SK-N-SH (cell line): ENCODE measurements around the gene PLEKHM3. TPM values are rescaled to one million over a fixed set of nuclear protein-coding genes. Genes with fewer than 3 reads are reported as not detected.

Source experiments
- CTCF ChIA-PET: fragments of 300-600, 350-600 bp; formaldehyde crosslinking; extraction: SDS; loops from one replicate; lab custom pipeline; 2021; lab: Yijun Ruan, JAX
- POLR2A ChIA-PET: fragments of 350-600 bp; sonication (Branson Sonifier 250); formaldehyde crosslinking; extraction: SDS; loops from one replicate; lab custom pipeline; 2020; ENCODE audit warnings: antibody characterized with exemption, inconsistent platforms; lab: Yijun Ruan, JAX
- DNase-seq: peaks from one replicate; pipeline ENCODE4 v3.0.0; 2012
- H2AFZ ChIP-seq: fragments of 200-600 bp; sonication (generic); 2 replicates; pipeline ENCODE4 v1.8.1; 2016; ENCODE audit warnings: antibody characterized with exemption, mild to moderate bottlenecking, low read depth
- H3F3A ChIP-seq: fragments of 200-600 bp; sonication (generic); replicated peaks from 2 replicates; pipeline ENCODE3; 2016; ENCODE audit warnings: antibody characterized with exemption, mild to moderate bottlenecking; ENCODE audit not compliant: insufficient read depth
- H3K27ac ChIP-seq, 2 experiments: fragments of 200-500 bp in 1 of 2; fragments of 200-600 bp in 1 of 2; sonication (Bioruptor generic) in 1 of 2; sonication (generic), shearing (Covaris generic) in 1 of 2; 2 replicates each; pipeline versions ENCODE4 v1.5.1 to v1.6.1; 2014 to 2016; ENCODE audit warnings: low read depth in 2 of 2, inconsistent platforms in 1 of 2, low read length in 1 of 2, mild to moderate bottlenecking in 1 of 2, mixed read lengths in 1 of 2
- H3K27me3 ChIP-seq: fragments of 200-600 bp; sonication (generic), shearing (Covaris generic); 2 replicates; pipeline ENCODE4 v1.6.1; 2016; ENCODE audit warnings: mixed run types; ENCODE audit not compliant: insufficient read depth
- H3K36me3 ChIP-seq, 2 experiments: fragments of 200-500 bp in 1 of 2; fragments of 200-600 bp in 1 of 2; sonication (Bioruptor generic) in 1 of 2; sonication (generic) in 1 of 2; replicated peaks in 1 of 2; 2 replicates each; pipeline versions ENCODE3 to v1.5.1; 2014 to 2016; ENCODE audit warnings: low read length in 1 of 2, mild to moderate bottlenecking in 1 of 2; ENCODE audit not compliant: insufficient read depth in 2 of 2, control insufficient read depth in 1 of 2
- H3K4me1 ChIP-seq, 2 experiments: fragments of 200-500 bp in 1 of 2; fragments of 200-600 bp in 1 of 2; sonication (Bioruptor generic) in 1 of 2; sonication (generic), shearing (Covaris generic) in 1 of 2; 2 replicates each; pipeline versions ENCODE4 v1.5.1 to v1.6.1; 2014 to 2016; ENCODE audit warnings: low read depth in 1 of 2, low read length in 1 of 2, mixed run types in 1 of 2; ENCODE audit not compliant: insufficient read depth in 2 of 2, control insufficient read depth in 1 of 2
- H3K4me2 ChIP-seq: fragments of 200-600 bp; sonication (generic), shearing (Covaris generic); 2 replicates; pipeline ENCODE4 v1.6.1; 2017; ENCODE audit warnings: mixed run types
- H3K4me3 ChIP-seq, 2 experiments: fragments of 200-500 bp in 1 of 2; fragments of 200-600 bp in 1 of 2; sonication (Bioruptor generic) in 1 of 2; sonication (generic), shearing (Covaris generic) in 1 of 2; 2 replicates each; pipeline versions ENCODE4 v1.5.1 to v1.8.1; 2014 to 2016; ENCODE audit warnings: low read depth in 2 of 2, inconsistent platforms in 1 of 2, low read length in 1 of 2, mild to moderate bottlenecking in 1 of 2, mixed read lengths in 1 of 2, moderate library complexity in 1 of 2
- H3K79me2 ChIP-seq: fragments of 200-600 bp; sonication (generic); 2 replicates; pipeline ENCODE4 v1.8.1; 2017; ENCODE audit warnings: mild to moderate bottlenecking; ENCODE audit not compliant: insufficient read depth
- H3K9ac ChIP-seq: fragments of 200-600 bp; sonication (generic); 2 replicates; pipeline ENCODE4 v1.6.1; 2017; ENCODE audit warnings: mixed run types
- H3K9me2 ChIP-seq: fragments of 200-600 bp; sonication (generic); 2 replicates; pipeline ENCODE4 v1.6.1; 2017; ENCODE audit warnings: mixed run types
- H3K9me3 ChIP-seq: fragments of 200-600 bp; sonication (generic); 2 replicates; pipeline ENCODE4 v1.6.1; 2017; ENCODE audit warnings: mixed run types, mild to moderate bottlenecking, moderate library complexity
- H4K20me1 ChIP-seq: fragments of 200-600 bp; sonication (generic); 2 replicates; pipeline ENCODE4 v1.6.1; 2017; ENCODE audit warnings: mild to moderate bottlenecking, mixed run types; ENCODE audit not compliant: insufficient read depth
- EP300 ChIP-seq, 2 experiments: IDR thresholded peaks; 2 replicates each; pipeline versions ENCODE4 v1.4.0 to v1.6.1; 2012; ENCODE audit warnings: borderline replicate concordance in 1 of 2, low read depth in 1 of 2, low read length in 1 of 2
- EZH2phosphoT487 ChIP-seq: fragments of 200-600 bp; sonication (generic); IDR thresholded peaks from 2 replicates; pipeline ENCODE4 v1.6.1; 2017; ENCODE audit warnings: low read depth, mixed run types, mild to moderate bottlenecking, antibody characterized with exemption, moderate library complexity, borderline replicate concordance
- GABPA ChIP-seq: IDR thresholded peaks from 2 replicates; pipeline ENCODE4 v1.4.0; 2012; ENCODE audit warnings: low read depth, mild to moderate bottlenecking
- MEF2A ChIP-seq: IDR thresholded peaks from 2 replicates; pipeline ENCODE4 v1.4.0; 2012; ENCODE audit warnings: low read depth, borderline replicate concordance
- POLR2AphosphoS5 ChIP-seq: IDR thresholded peaks from 2 replicates; pipeline ENCODE4 v1.6.1; 2012; ENCODE audit warnings: low read depth, low read length
- RAD21 ChIP-seq: IDR thresholded peaks from 2 replicates; pipeline ENCODE4 v1.6.1; 2012; ENCODE audit warnings: mild to moderate bottlenecking, low read length
- RCOR1 ChIP-seq: fragments of 150-350 bp; IDR thresholded peaks from 2 replicates; pipeline ENCODE4 v1.6.1; 2017; ENCODE audit warnings: antibody characterized with exemption, low read length
- RFX5 ChIP-seq: IDR thresholded peaks from 2 replicates; pipeline ENCODE4 v1.6.1; 2012; ENCODE audit warnings: mild to moderate bottlenecking, improper control_type of control experiment, low read length
- RXRA ChIP-seq: IDR thresholded peaks from 2 replicates; pipeline ENCODE4 v1.4.0; 2012; ENCODE audit warnings: low read depth, mild to moderate bottlenecking, borderline replicate concordance
- SIN3A ChIP-seq: IDR thresholded peaks from 2 replicates; pipeline ENCODE4 v1.6.1; 2012; ENCODE audit warnings: low read depth, mild to moderate bottlenecking, low read length, moderate library complexity, borderline replicate concordance
- SMC3 ChIP-seq: IDR thresholded peaks from 2 replicates; pipeline ENCODE4 v1.6.1; 2012; ENCODE audit warnings: low read depth, low read length, improper control_type of control experiment
- TCF12 ChIP-seq: IDR thresholded peaks from 2 replicates; pipeline ENCODE4 v1.4.0; 2012
- YY1 ChIP-seq: IDR thresholded peaks from 2 replicates; pipeline ENCODE4 v1.4.0; 2012; ENCODE audit warnings: low read depth, mild to moderate bottlenecking
- WGBS: methylation state at CpG from one replicate; pipeline ENCODE4 v1.1.6; 2017; ENCODE audit warnings: low lambda C conversion rate; 5-methylcytosine and 5-hydroxymethylcytosine counted together
- polyA plus RNA-seq, 3 experiments: library from polyadenylated mRNA; depleted of rRNA; stranded (reverse); fragments of >200 nt; gene quantifications; 2 replicates each; pipeline ENCODE4 v1.2.3, GENCODE V29; 2012
- TF ChIP-seq, protein P1 (sequence below): fragments of 200-600 bp; sonication (generic); IDR thresholded peaks from 2 replicates; pipeline ENCODE4 v1.6.1; 2017; ENCODE audit warnings: antibody characterized with exemption, mild to moderate bottlenecking, moderate library complexity
- TF ChIP-seq, protein P2 (sequence below): IDR thresholded peaks from 2 replicates; pipeline ENCODE4 v1.6.1; 2012; ENCODE audit warnings: mild to moderate bottlenecking, low read depth, low read length, moderate library complexity
- TF ChIP-seq, protein P3 (sequence below): IDR thresholded peaks from 2 replicates; pipeline ENCODE4 v1.4.0; 2012; ENCODE audit warnings: low read depth, borderline replicate concordance

Gene PLEKHM3
- polyA plus RNA-seq, 1 of the 3 experiments (the other 2 are of a cell fraction), result 1.9 TPM

DNA sequence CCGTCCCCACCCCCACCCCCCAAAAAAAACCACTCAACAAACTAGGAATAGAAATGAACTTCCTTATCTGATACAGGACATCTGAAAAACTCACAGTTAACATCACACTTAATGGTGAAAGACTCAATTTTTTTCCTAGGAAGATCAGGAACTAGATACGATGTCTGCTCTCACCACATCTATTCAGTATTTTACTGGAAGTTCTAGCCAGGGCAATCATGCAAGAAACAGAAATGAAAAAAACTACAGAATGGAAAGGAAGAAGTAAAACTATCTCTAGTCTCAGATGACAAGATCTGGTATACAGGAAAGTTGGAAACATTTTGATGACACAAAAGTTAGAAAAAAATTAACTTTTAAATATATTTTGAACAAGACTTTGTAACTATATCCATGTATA is 141.2 kb downstream of the PLEKHM3 start:
- CTCF ChIA-PET, result interaction anchor here (1.9 kb wide), 1 partner anchor 12 kb away, joined by 6 read pairs; no protein-coding TSS in a partner anchor
- no peak overlapping the region for H3K4me3 ChIP-seq
- peaks cover 4% of the 10 kb centered on the region for H3F3A ChIP-seq
- no peak overlapping the region for H3K4me2 ChIP-seq
- H3K36me3 ChIP-seq, result peaks cover 0 to 3% of the 10 kb centered on the region in 2 experiments
- H4K20me1 ChIP-seq, result no peaks in the 10 kb centered on the region
- no peaks in the 10 kb centered on the region for H3K27me3 ChIP-seq
- 77% methylated on average over 2 of the region's 2 CpGs for WGBS
- H3K9me3 ChIP-seq, result no peaks in the 10 kb centered on the region
- H3K9ac ChIP-seq, result no peak overlapping the region
- H3K79me2 ChIP-seq, result no peaks in the 10 kb centered on the region
- no peak for DNase-seq
- H3K27ac ChIP-seq, result no peak overlapping the region
- TF ChIP-seq EP300 (IDR thresholded peaks at IDR 0.05; ENCODE audit: borderline replicate concordance in 1 of 2, low read depth in 1 of 2, low read length in 1 of 2), result no peak
- TF ChIP-seq EZH2phosphoT487, result no peak
- no peak for TF ChIP-seq SMC3
- no peak for TF ChIP-seq YY1
- no peak for TF ChIP-seq RAD21
- no peaks in the 10 kb centered on the region for H3K9me2 ChIP-seq
- no peak overlapping the region for H2AFZ ChIP-seq
- H3K4me1 ChIP-seq, result peaks cover 0 to 5% of the 10 kb centered on the region in 2 experiments; a peak in 3 of 4 replicates
- POLR2A ChIA-PET, result no interaction called here

DNA sequence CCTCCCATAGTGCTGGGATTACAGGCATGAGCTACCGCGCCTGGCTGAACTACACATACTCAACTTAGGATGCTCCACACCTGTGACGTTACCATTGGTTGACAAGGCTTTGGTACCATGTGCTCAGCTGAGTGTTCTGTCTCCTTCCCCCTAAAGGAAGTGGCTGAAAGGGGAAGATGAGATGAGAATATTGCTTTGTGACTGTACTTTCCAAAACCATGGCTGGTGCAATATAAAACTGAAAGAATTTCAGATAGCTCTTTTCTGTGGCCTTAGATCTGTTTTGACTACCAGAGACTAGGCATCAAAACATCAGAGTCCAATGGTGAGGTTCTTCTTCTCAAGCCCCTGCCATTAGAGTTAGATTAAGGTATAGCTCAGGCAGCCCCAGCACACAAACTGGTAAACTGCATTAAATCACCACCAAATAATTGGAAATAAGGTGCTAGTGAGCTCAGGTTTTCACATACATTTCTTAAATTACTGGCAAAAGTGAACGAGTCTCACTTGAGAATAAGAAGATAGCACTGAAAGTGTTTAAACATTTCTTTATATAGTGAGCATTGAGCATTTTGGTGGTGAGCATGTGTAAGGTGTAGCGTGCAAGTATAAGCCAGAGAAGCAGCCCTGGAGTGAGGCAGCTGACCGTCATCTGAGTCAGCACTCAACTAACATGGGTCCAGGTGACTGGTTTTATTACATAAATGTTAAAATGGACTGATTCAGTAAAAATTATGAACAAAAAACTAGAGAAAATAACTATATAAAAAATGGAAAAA is 142.1 kb downstream of the PLEKHM3 start:
- no peak for DNase-seq
- POLR2A ChIA-PET, result no interaction called here
- no peak overlapping the region for H3K4me3 ChIP-seq
- no peaks in the 10 kb centered on the region for H4K20me1 ChIP-seq
- CTCF ChIA-PET, result interaction anchor here (1.0 to 1.9 kb wide), 2 partner anchors 10 to 13 kb away, joined by 4 to 6 read pairs; no protein-coding TSS in a partner anchor
- H3K9ac ChIP-seq, result no peak overlapping the region
- H3K4me1 ChIP-seq, result peaks cover 0 to 8% of the 10 kb centered on the region in 2 experiments; a peak in 3 of 4 replicates
- no peaks in the 10 kb centered on the region for H3K9me2 ChIP-seq
- TF ChIP-seq TCF12, result no peak
- no peak for TF ChIP-seq SIN3A
- TF ChIP-seq EP300 (IDR thresholded peaks at IDR 0.05; ENCODE audit: borderline replicate concordance in 1 of 2, low read depth in 1 of 2, low read length in 1 of 2), result no peak
- TF ChIP-seq RCOR1, result no peak
- TF ChIP-seq, protein P1, sequence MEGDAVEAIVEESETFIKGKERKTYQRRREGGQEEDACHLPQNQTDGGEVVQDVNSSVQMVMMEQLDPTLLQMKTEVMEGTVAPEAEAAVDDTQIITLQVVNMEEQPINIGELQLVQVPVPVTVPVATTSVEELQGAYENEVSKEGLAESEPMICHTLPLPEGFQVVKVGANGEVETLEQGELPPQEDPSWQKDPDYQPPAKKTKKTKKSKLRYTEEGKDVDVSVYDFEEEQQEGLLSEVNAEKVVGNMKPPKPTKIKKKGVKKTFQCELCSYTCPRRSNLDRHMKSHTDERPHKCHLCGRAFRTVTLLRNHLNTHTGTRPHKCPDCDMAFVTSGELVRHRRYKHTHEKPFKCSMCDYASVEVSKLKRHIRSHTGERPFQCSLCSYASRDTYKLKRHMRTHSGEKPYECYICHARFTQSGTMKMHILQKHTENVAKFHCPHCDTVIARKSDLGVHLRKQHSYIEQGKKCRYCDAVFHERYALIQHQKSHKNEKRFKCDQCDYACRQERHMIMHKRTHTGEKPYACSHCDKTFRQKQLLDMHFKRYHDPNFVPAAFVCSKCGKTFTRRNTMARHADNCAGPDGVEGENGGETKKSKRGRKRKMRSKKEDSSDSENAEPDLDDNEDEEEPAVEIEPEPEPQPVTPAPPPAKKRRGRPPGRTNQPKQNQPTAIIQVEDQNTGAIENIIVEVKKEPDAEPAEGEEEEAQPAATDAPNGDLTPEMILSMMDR, result no peak
- TF ChIP-seq MEF2A, result no peak
- TF ChIP-seq RFX5, result no peak
- TF ChIP-seq RXRA, result no peak
- TF ChIP-seq GABPA, result no peak
- TF ChIP-seq, protein P2, sequence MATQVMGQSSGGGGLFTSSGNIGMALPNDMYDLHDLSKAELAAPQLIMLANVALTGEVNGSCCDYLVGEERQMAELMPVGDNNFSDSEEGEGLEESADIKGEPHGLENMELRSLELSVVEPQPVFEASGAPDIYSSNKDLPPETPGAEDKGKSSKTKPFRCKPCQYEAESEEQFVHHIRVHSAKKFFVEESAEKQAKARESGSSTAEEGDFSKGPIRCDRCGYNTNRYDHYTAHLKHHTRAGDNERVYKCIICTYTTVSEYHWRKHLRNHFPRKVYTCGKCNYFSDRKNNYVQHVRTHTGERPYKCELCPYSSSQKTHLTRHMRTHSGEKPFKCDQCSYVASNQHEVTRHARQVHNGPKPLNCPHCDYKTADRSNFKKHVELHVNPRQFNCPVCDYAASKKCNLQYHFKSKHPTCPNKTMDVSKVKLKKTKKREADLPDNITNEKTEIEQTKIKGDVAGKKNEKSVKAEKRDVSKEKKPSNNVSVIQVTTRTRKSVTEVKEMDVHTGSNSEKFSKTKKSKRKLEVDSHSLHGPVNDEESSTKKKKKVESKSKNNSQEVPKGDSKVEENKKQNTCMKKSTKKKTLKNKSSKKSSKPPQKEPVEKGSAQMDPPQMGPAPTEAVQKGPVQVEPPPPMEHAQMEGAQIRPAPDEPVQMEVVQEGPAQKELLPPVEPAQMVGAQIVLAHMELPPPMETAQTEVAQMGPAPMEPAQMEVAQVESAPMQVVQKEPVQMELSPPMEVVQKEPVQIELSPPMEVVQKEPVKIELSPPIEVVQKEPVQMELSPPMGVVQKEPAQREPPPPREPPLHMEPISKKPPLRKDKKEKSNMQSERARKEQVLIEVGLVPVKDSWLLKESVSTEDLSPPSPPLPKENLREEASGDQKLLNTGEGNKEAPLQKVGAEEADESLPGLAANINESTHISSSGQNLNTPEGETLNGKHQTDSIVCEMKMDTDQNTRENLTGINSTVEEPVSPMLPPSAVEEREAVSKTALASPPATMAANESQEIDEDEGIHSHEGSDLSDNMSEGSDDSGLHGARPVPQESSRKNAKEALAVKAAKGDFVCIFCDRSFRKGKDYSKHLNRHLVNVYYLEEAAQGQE, result no peak
- TF ChIP-seq SMC3, result no peak
- TF ChIP-seq, protein P3, sequence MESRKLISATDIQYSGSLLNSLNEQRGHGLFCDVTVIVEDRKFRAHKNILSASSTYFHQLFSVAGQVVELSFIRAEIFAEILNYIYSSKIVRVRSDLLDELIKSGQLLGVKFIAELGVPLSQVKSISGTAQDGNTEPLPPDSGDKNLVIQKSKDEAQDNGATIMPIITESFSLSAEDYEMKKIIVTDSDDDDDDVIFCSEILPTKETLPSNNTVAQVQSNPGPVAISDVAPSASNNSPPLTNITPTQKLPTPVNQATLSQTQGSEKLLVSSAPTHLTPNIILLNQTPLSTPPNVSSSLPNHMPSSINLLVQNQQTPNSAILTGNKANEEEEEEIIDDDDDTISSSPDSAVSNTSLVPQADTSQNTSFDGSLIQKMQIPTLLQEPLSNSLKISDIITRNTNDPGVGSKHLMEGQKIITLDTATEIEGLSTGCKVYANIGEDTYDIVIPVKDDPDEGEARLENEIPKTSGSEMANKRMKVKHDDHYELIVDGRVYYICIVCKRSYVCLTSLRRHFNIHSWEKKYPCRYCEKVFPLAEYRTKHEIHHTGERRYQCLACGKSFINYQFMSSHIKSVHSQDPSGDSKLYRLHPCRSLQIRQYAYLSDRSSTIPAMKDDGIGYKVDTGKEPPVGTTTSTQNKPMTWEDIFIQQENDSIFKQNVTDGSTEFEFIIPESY, result no peak
- TF ChIP-seq POLR2AphosphoS5, result no peak
- H3K9me3 ChIP-seq, result no peaks in the 10 kb centered on the region
- peaks cover 4% of the 10 kb centered on the region for H3F3A ChIP-seq
- no peaks in the 10 kb centered on the region for H3K79me2 ChIP-seq
- no peaks in the 10 kb centered on the region for H3K27me3 ChIP-seq
- H2AFZ ChIP-seq, result no peak overlapping the region
- H3K4me2 ChIP-seq, result no peak overlapping the region
- no peak overlapping the region for H3K27ac ChIP-seq
- peaks cover 0 to 3% of the 10 kb centered on the region in 2 experiments for H3K36me3 ChIP-seq
- WGBS, result 93% methylated on average over 6 of the region's 6 CpGs
